ENCODE results near the gene PODXL. TPM values are rescaled to one million over a fixed set of nuclear protein-coding genes. Genes with fewer than 3 reads are reported as not detected.
A peak's percentile ranks its signal among the peaks of the same experiment; 100 is the strongest.

The PODXL gene
- total and polyA plus RNA-seq, 2 of the 8 experiments (the other 6 are each of a cell fraction or from before 2014, with no cell fraction given) = 638 to 925 TPM

- no peak for TF ChIP-seq GTF2F1 (IDR thresholded peaks at IDR 0.05; ENCODE audit: borderline replicate concordance, low read depth, low read length)
- no peak for TF ChIP-seq SP1 (IDR thresholded peaks at IDR 0.05; ENCODE audit: low read depth, low read length)
- peak; percentile 53; the same call in 1 of the 2 replicates for TF ChIP-seq POLR2AphosphoS5 (IDR thresholded peaks at IDR 0.05; ENCODE audit: low read depth, low read length)
- TF ChIP-seq ATF3 (IDR thresholded peaks at IDR 0.05; ENCODE audit: insufficient read depth, low read depth, low read length) = no peak
- no peak for TF ChIP-seq JUN (IDR thresholded peaks at IDR 0.05; ENCODE audit: low read depth, low read length)
- TF ChIP-seq MAX (IDR thresholded peaks at IDR 0.05) = no peak
- no peak for TF ChIP-seq TAF7 (optimal IDR thresholded peaks at IDR 0.05; ENCODE audit: borderline replicate concordance, low read depth, low read length)
Observed at GRCh38 chr7:131494182-131494581, 62.2 kb downstream of the PODXL start (continued).

Measured in H1 (cell line).